ENCODE measurements around the gene VPS35L. TPM values are rescaled to one million over a fixed set of nuclear protein-coding genes. Genes with fewer than 3 reads are reported as not detected.
"Not testable (repeated sequence)": the region's sequence is repeated elsewhere in the genome, so short reads cannot be mapped to it uniquely, and the experiment has no call there.

Gene VPS35L
- total RNA-seq, 1 donor from 2014 or later, result 19.4 TPM

DNA sequence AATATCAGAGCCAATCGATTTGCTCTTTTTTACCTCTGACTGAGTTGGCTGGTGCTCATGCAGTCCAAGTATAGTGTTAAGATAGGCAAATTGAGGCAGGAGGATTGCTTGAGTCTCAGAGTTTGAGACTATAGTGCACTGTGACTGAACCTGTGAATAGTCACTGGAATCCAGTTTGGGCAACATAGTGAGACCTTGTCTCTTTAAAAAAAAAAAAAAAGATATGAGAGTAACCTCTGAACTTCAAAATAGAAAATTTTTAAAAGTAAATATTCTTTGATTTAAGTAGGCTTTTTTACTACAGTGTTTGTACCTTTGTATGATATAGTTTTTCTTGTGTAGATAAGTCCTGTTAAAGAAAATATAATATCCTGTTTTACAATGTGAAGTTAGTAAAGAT, 28.3 kb upstream of the VPS35L start:
- DNase-seq, result no peak
- intact Hi-C loops (cut with DNase I), result no loop called here
- ATAC-seq (ENCODE audit: poor library complexity), result no peak

- intact Hi-C loops (cut with DNase I), result no loop called here
- ATAC-seq (ENCODE audit: poor library complexity) (no peak), DNase-seq (no peak)
Measured at GRCh38 chr16:19528666-19529065, 26.8 kb upstream of the VPS35L start.

GRCh38 chr16:19532601-19533000, 22.9 kb upstream of the VPS35L start:
- no peak for ATAC-seq (ENCODE audit: poor library complexity)
- intact Hi-C loops (cut with DNase I), result no loop called here
- DNase-seq, result no peak

GRCh38 chr16:19540241-19540970, 15.1 kb upstream of the VPS35L start:
- no peak for ATAC-seq (ENCODE audit: poor library complexity)
- intact Hi-C loops (cut with DNase I), result no loop called here

DNA sequence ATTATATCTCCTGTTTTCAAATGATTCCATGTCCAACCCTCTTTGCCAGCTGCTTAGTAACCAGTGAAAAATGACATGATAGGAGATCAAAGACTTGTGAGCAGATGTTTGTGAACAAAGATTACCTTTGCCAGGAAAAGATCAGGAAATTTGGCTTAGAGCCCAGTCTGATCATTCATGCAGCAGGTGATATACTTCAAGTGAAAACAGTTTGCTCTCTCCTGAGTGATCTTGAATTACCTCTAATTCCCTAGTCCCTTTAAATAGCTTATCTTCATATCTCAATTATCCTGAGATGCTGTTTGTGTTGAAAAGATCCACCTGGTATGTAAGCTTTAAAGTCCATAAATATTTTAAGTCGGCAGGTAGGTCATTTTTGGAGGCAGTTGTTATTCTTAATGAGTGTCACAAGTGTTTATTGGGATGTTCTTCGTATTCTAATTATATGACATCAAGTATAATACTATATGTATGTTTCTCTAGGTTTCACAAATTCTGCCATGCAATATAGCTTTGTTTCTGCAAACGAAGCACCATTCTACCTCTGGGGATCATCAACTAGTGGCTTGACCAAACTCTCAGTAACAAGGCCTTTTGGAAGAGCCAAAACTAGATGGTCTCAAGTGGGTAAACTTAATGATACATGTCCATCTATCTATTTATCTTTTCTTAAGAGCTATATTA, 13.2 kb upstream of the VPS35L start:
- no peak for DNase-seq
- ATAC-seq (ENCODE audit: poor library complexity), result no peak
- intact Hi-C loops (cut with DNase I), result no loop called here

More at GRCh38 chr16:19540241-19540970, 15.1 kb upstream of the VPS35L start:
- no peak for DNase-seq

GRCh38 chr16:19543278-19543996, 12.1 kb upstream of the VPS35L start:
- DNase-seq; intact Hi-C loops (cut with DNase I); ATAC-seq (ENCODE audit: poor library complexity): not testable (repeated sequence)

- ATAC-seq (ENCODE audit: poor library complexity), result no peak
- DNase-seq, result no peak
- intact Hi-C loops (cut with DNase I), result no loop called here
Measured at GRCh38 chr16:19548144-19548543, 7.4 kb upstream of the VPS35L start.

DNA sequence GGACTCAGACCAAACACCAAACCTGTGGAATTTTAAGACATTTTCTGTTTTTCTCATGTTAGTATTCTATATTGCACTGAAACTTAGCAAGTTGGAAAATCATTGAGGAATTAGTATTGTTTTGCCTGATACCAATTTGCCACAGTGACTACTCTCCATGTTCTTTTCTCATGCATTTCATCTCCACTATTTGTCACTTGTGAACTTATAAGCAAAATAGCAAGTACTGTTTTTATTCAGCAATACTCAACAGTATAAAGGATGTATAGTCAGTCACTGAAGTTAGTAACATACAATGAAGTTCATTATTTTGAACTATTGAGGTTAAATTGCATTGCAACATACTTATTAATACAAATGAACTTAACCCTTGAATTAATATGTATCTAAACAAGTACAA, 5.8 kb upstream of the VPS35L start:
- ATAC-seq (ENCODE audit: poor library complexity) (no peak), DNase-seq (no peak)
- intact Hi-C loops (cut with DNase I), result no loop called here

GRCh38 chr16:19555938-19556771, 652 bp downstream of the VPS35L start:
- no peak for ATAC-seq (ENCODE audit: poor library complexity)
- no peak for DNase-seq
- intact Hi-C loops (cut with DNase I), result no loop called here

DNA sequence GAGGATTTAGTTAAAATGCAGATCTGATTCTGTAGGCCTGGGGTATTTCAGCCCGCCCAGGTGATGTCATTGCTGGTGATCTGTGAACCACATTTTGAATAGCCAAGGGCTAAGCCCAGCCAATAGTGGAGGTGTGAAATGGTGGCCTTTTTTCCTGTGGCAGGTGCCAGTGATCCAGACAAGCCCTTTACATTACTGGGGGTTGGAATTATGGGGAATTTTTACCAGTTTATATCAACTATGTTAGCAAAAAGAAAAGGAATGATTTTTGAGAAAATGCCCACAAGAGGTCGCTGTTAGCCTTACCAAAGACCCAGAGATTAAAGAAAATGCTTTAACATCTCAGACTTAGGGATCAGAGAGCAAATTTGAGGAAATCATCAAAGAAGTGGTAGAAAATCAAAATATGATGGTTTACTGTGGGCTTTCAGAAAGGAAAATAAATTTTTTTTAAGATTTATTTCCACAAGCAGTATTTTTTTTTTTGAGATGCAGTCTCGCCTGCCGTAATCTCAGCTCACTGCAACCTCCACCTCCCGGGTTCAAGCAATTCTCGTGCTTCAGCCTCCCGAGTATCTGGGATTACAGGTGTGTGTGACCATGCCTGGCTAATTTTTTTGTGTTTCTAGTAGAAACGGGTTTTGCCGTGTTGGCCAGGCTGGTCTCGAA, 3.9 kb downstream of the VPS35L start:
- ATAC-seq (ENCODE audit: poor library complexity) (no peak), DNase-seq (no peak)
- intact Hi-C loops (cut with DNase I), result no loop called here

GRCh38 chr16:19560078-19560477, 4.6 kb downstream of the VPS35L start:
- ATAC-seq (ENCODE audit: poor library complexity) (no peak), DNase-seq (no peak)
- intact Hi-C loops (cut with DNase I), result no loop called here

- ATAC-seq (ENCODE audit: poor library complexity), result no peak
- intact Hi-C loops (cut with DNase I), result no loop called here
- no peak for DNase-seq
Measured at GRCh38 chr16:19563377-19563776, 7.9 kb downstream of the VPS35L start.

- intact Hi-C loops (cut with DNase I), result no loop called here
- ATAC-seq (ENCODE audit: poor library complexity) (no peak), DNase-seq (no peak)
Measured at GRCh38 chr16:19566362-19566761, 10.9 kb downstream of the VPS35L start.

DNA sequence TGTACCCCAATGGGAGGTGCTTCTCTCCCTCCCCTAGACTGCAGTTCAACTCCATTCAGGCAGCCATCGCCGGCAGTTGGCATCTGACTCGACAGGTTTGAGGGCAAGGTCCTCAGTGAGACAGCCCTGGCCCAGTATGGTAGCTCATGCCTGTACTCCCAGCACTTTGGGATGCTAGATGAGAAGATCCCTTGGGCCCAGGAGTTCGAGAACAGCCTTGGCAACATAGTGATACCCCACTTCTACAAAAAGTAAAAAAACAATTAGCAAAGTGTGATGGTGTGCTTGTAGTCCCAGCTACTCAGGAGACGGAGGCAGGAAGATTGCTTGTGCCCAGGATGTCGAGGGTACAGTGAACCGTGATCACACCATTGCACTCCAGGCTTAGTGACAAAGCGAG, 12.1 kb downstream of the VPS35L start:
- ATAC-seq (ENCODE audit: poor library complexity) (no peak), DNase-seq (no peak)
- intact Hi-C loops (cut with DNase I), result no loop called here

DNA sequence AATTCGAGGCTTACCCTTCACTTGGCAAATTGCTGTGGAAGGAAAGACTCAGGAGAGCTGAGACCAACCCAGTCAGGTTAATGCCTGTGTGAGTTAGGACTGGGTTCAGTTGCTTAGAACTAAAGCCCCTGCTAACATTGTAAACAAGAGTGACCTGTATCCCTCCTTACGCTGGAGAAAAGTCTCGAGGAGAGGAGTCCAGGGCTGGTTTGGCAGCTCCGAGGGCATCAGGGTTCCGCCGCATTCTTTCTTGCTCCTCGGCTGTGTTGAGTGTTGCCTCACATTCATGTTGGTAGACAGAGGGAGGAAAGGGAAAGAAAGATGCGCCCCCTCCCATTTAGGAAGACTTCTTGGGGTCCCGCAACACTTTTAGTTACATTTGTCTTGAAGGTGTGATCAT, 18.5 kb downstream of the VPS35L start:
- DNase-seq, result no peak
- ATAC-seq (ENCODE audit: poor library complexity), result no peak
- intact Hi-C loops (cut with DNase I), result no loop called here

DNA sequence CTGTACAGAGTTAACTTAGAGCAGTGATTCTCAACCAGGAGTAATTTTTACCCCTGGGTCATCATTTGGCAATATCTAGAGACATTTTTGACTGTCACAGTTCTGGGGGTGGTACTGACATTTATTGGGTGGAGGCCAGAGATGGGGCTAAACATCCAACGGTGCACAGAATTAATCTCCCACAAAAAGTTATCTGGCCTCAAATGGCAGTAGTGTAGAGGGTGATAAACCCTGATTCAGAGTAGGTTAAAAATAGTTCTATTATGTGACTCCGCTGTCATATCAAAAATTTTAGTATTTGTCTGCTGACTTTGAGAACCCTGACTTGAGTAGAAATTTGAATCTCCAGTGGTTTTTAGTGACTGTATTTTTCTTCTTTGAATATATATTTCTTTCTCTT, 19.1 kb downstream of the VPS35L start:
- no peak for DNase-seq
- intact Hi-C loops (cut with DNase I), result no loop called here
- no peak for ATAC-seq (ENCODE audit: poor library complexity)

DNA sequence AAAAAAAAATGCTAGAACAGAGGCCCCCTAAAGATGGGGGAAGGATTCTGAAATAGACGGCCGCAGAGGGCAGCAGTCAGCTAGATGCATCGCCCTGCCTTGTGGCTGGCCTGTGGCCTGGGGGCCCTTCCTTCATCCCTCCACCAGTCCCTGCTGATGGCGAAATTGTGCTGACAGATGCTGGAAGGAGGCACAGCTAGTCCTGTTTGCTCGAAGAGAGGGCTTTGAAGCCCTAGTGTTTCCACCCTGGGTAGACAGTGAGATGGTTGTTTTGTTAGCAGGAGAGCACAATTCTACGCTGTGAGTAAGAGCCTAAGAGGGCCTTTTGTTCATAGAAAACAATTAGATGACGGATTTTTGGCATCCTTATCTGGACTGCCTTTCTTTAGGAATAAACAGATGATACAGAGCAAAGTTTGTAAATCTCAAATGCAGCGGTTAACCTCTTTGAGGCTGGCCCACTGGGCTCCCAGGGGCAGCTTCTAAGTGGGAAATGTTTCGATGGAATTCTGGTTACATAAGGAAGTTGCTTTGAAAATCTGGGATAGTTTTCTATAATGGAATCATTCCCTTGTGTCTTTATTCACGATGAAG, 23.0 kb downstream of the VPS35L start:
- intact Hi-C loops (cut with DNase I), result no loop called here
- ATAC-seq (ENCODE audit: poor library complexity) (no peak), DNase-seq (no peak)
